Stimulated activated CD4-positive, alpha-beta T cell treated with anti-CD3 and anti-CD28 coated beads, Interleukin-4, amount 100 ng/mL, for 4 hours (primary cell): Measurements from ENCODE around the gene ACSM2A.
"Not testable (repeated sequence)": the region's sequence is repeated elsewhere in the genome, so short reads cannot be mapped to it uniquely, and the experiment has no call there.

Experiments used
- DNase-seq, 2 experiments: peaks; one replicate each; pipeline ENCODE4 v3.0.0-alpha.2; 2020

Gene ACSM2A

GRCh38 chr16:20459227-20459626 is 7.9 kb downstream of the ACSM2A start:
- not testable (repeated sequence) for DNase-seq

GRCh38 chr16:20460313-20460712 is 9.0 kb downstream of the ACSM2A start:
- DNase-seq: not testable (repeated sequence)

GRCh38 chr16:20468954-20469353 is 17.6 kb downstream of the ACSM2A start:
- not testable (repeated sequence) for DNase-seq

- not testable (repeated sequence) for DNase-seq
Observed at GRCh38 chr16:20469930-20470329, 18.6 kb downstream of the ACSM2A start.

GRCh38 chr16:20470732-20471131 is 19.4 kb downstream of the ACSM2A start:
- not testable (repeated sequence) for DNase-seq

GRCh38 chr16:20477188-20477744 is 25.9 kb downstream of the ACSM2A start:
- not testable (repeated sequence) for DNase-seq

GRCh38 chr16:20483989-20484388 is 32.7 kb downstream of the ACSM2A start:
- not testable (repeated sequence) for DNase-seq

- no peak for DNase-seq
Observed at GRCh38 chr16:20484726-20485125, 33.4 kb downstream of the ACSM2A start.

GRCh38 chr16:20485408-20485807 is 34.1 kb downstream of the ACSM2A start:
- no peak for DNase-seq

- not testable (repeated sequence) for DNase-seq
Observed at GRCh38 chr16:20490994-20491393, 39.7 kb downstream of the ACSM2A start.

GRCh38 chr16:20491448-20491847 is 40.1 kb downstream of the ACSM2A start:
- not testable (repeated sequence) for DNase-seq

- no peak for DNase-seq
Observed at GRCh38 chr16:20504418-20504817, 53.1 kb downstream of the ACSM2A start.

GRCh38 chr16:20507280-20507679 is 56.0 kb downstream of the ACSM2A start:
- no peak for DNase-seq

GRCh38 chr16:20510323-20510722 is 59.0 kb downstream of the ACSM2A start:
- DNase-seq: no peak

- DNase-seq: no peak
Observed at GRCh38 chr16:20515688-20516090, 64.4 kb downstream of the ACSM2A start.

GRCh38 chr16:20517149-20517548 is 65.8 kb downstream of the ACSM2A start:
- no peak for DNase-seq

GRCh38 chr16:20519231-20519630 is 67.9 kb downstream of the ACSM2A start:
- no peak for DNase-seq

- DNase-seq: no peak
Observed at GRCh38 chr16:20520103-20520502, 68.8 kb downstream of the ACSM2A start.

- DNase-seq: not testable (repeated sequence)
Observed at GRCh38 chr16:20531795-20532194, 80.5 kb downstream of the ACSM2A start.

GRCh38 chr16:20532284-20532792 is 81.0 kb downstream of the ACSM2A start:
- DNase-seq: not testable (repeated sequence)

GRCh38 chr16:20536669-20537068 is 85.3 kb downstream of the ACSM2A start:
- DNase-seq: not testable (repeated sequence)
